Nephron progenitor cell (in vitro differentiated cells): ENCODE data around the gene KCTD12.
"Not testable (repeated sequence)": the region's sequence is repeated elsewhere in the genome, so short reads cannot be mapped to it uniquely, and the experiment has no call there.

Source experiments
- DNase-seq: peaks from one replicate; pipeline ENCODE4 v3.0.0; 2021
- H3K27ac Mint-ChIP-seq: 2 replicates; pipeline ENCODE4 v1.8.0; 2021; ENCODE audit warnings: mild to moderate bottlenecking, moderate library complexity, mixed read lengths
- H3K27me3 Mint-ChIP-seq: 2 replicates; pipeline ENCODE4 v1.8.0; 2021; ENCODE audit warnings: mild to moderate bottlenecking, low read depth, mixed read lengths; ENCODE audit not compliant: poor library complexity
- H3K36me3 Mint-ChIP-seq: 2 replicates; pipeline ENCODE4 v1.8.0; 2021; ENCODE audit warnings: low read depth, mixed read lengths
- H3K4me1 Mint-ChIP-seq: 2 replicates; pipeline ENCODE4 v1.8.0; 2021; ENCODE audit warnings: mixed read lengths
- H3K4me3 Mint-ChIP-seq: 2 replicates; pipeline ENCODE4 v1.8.0; 2021; ENCODE audit warnings: mild to moderate bottlenecking, moderate library complexity, mixed read lengths
- H3K9me3 Mint-ChIP-seq: 2 replicates; pipeline ENCODE4 v1.8.0; 2021; ENCODE audit warnings: mild to moderate bottlenecking, moderate library complexity, mixed read lengths
- TF ChIP-seq, protein P1 (sequence below): fragments of 200-600 bp; sonication (generic); IDR thresholded peaks from 2 replicates; pipeline ENCODE4 v1.5.0; 2021; ENCODE audit warnings: antibody characterized with exemption

The KCTD12 gene

DNA sequence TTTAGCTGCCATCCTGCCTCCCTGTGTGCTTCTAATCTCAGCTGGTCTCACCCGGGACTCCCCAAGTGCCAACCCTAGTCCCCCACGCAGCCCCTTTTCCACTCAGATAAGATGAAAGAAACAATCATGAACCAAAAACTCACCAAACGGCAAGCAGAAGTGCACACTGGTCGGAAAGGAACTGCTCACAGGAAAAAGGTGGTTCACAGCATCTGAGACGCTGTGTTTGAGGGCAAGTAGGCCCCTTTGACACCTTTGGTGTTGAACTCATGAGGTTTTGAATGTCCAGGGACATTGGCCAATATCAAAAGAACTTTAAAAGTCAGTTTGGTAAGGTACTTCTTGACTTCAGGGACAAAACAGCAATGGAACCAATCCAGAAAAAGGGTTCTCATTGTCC, 41.8 kb upstream of the KCTD12 start:
- Mint-ChIP-seq H3K4me1 (no peaks in the 10 kb centered on the region), H3K27ac (no peak overlapping the region), H3K4me3 (no peak overlapping the region), H3K36me3 (no peaks in the 10 kb centered on the region), H3K27me3 (peaks cover 4% of the 10 kb centered on the region), H3K9me3 (peaks cover 6% of the 10 kb centered on the region)
- DNase-seq = no peak
- TF ChIP-seq, protein P1, sequence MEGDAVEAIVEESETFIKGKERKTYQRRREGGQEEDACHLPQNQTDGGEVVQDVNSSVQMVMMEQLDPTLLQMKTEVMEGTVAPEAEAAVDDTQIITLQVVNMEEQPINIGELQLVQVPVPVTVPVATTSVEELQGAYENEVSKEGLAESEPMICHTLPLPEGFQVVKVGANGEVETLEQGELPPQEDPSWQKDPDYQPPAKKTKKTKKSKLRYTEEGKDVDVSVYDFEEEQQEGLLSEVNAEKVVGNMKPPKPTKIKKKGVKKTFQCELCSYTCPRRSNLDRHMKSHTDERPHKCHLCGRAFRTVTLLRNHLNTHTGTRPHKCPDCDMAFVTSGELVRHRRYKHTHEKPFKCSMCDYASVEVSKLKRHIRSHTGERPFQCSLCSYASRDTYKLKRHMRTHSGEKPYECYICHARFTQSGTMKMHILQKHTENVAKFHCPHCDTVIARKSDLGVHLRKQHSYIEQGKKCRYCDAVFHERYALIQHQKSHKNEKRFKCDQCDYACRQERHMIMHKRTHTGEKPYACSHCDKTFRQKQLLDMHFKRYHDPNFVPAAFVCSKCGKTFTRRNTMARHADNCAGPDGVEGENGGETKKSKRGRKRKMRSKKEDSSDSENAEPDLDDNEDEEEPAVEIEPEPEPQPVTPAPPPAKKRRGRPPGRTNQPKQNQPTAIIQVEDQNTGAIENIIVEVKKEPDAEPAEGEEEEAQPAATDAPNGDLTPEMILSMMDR = no peak

DNA sequence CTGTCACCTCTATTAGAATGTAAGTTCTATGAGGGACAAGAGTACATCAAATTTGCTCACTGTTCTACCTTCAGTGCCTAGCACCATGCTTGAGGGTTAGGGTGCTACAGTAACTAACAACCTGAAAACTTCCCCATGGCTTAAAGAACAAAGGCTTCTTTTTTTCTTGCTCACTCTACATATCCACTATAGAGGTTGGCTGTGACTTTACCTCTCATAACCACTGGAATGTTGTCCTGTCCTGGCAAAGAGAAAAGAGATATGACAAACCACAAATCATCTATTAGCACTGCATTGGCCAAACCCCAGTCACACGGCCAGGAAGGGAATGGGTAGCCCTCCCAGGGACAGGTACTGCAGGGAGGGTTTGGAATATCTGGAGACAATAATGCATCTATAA, 38.9 kb upstream of the KCTD12 start:
- H3K4me1 Mint-ChIP-seq = no peaks in the 10 kb centered on the region
- H3K4me3 Mint-ChIP-seq = no peak overlapping the region
- no peaks in the 10 kb centered on the region for H3K36me3 Mint-ChIP-seq
- peaks cover 4% of the 10 kb centered on the region for H3K27me3 Mint-ChIP-seq
- DNase-seq = no peak
- no peak overlapping the region for H3K27ac Mint-ChIP-seq
- H3K9me3 Mint-ChIP-seq = no peaks in the 10 kb centered on the region
- TF ChIP-seq, protein P1 = no peak

DNA sequence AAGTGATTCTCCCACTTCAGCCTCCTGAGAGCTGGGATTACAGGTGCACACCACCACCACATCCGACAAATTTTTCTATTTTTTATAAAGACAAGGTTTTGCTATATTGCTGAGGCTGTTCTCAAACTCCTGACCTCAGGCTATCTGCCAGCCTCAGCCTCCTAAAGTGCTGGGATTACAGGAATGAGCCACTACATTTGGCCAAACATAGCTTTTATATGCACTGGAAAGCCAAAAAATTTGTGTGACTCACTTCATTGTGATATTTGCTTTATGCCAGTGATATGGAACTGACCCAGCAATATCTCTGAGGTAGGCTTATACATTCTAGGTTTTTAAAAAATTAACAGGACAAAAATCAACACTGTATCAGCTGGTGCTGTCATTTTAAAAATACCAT, 35.3 kb upstream of the KCTD12 start:
- Mint-ChIP-seq H3K27me3 (no peaks in the 10 kb centered on the region), H3K4me1 (no peaks in the 10 kb centered on the region)

DNA sequence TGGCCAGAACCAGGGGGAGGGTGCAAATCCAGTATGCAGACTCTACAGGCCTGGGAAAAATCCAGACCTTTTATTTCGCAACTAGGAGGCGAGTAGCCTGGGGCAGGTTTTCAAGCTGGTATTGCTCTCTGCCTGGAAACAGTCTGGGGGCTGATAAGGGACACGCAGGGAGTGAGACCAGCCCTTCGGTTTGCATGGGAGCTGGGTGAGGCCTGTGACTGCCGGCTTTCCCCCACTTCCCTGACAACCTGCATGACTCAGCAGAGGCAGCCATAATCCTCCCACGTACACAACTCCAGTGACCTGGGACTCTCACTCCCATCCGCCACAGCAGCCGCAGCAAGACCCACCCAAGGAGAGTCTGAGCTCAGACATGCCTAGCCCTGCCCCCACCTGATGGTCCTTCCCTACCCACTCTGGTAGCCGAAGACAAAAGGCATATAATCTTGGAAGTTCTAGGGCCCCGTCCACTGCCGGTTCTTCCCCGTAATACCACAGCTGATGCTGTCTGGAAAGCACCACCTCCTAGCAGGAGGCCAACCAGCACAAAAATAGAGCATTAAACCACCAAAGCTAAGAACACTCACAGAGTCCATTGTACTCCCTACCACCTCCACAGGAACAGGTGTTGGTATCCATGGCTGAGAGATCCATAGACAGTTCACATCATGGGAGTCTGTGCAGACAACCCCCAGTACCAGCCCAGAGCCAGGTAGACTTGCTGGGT, 31.7 kb upstream of the KCTD12 start:
- H3K4me1 Mint-ChIP-seq, DNase-seq, H3K27me3 Mint-ChIP-seq, H3K4me3 Mint-ChIP-seq, H3K27ac Mint-ChIP-seq, H3K36me3 Mint-ChIP-seq: not testable (repeated sequence)
- peaks cover 13% of the 10 kb centered on the region for H3K9me3 Mint-ChIP-seq

More for the DNA sequence above, 35.3 kb upstream of the KCTD12 start:
- no peak for DNase-seq
- H3K36me3 Mint-ChIP-seq = no peaks in the 10 kb centered on the region
- H3K9me3 Mint-ChIP-seq = peaks cover 13% of the 10 kb centered on the region
- TF ChIP-seq, protein P1 = no peak
- no peak overlapping the region for H3K4me3 Mint-ChIP-seq
- no peak overlapping the region for H3K27ac Mint-ChIP-seq

DNA sequence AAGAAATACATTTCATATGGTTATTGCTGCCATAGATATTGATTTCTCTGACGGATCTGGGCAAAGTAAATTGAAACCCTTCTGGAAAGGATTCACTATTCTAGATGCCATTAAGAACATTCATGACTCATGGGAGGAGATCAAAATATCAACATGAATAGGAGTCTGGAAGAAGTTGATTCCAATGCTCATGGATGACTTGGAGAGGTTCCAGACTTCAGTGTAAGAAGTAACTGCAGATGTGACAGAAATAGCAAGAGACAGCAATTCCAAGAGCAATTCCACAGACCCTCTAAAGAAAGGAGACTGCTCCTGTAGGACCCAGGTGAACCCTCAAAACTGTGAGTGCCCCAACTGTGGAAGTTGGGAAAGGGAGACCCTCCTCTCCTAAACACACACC, 30.9 kb upstream of the KCTD12 start:
- no peaks in the 10 kb centered on the region for H3K36me3 Mint-ChIP-seq
- DNase-seq = no peak
- no peaks in the 10 kb centered on the region for H3K4me1 Mint-ChIP-seq
- peaks cover 13% of the 10 kb centered on the region for H3K9me3 Mint-ChIP-seq
- H3K27me3 Mint-ChIP-seq = no peaks in the 10 kb centered on the region
- TF ChIP-seq, protein P1 = no peak
- H3K4me3 Mint-ChIP-seq = no peak overlapping the region
- no peak overlapping the region for H3K27ac Mint-ChIP-seq

DNA sequence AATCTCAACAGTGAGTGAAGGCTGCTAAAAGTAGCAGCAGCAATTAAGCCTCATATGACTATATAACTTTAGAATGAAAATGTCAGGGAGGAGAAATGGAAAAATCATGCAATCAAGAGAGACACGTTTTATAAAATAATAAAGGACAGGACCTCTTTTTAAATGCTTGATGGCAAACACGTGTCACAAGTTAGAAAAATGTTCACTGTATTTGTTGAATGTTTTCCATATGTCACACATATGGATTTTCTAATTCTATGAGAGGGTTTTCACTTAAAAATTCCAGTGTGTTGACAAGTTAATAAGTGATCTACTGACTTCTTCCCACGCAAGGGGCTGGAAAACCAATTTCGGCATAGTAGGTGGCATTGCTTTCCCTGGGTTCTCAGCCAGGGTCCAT, 27.7 kb upstream of the KCTD12 start:
- TF ChIP-seq, protein P1 = no peak
- DNase-seq = no peak
- Mint-ChIP-seq H3K27ac (no peak overlapping the region), H3K4me1 (no peaks in the 10 kb centered on the region), H3K9me3 (peaks cover 10% of the 10 kb centered on the region), H3K36me3 (no peaks in the 10 kb centered on the region), H3K27me3 (peaks cover 3% of the 10 kb centered on the region), H3K4me3 (no peak overlapping the region)
